Skeletal muscle cell (primary cell): ENCODE results near the gene DCLRE1B.

ENCODE experiments used
- DNase-seq: peaks from one replicate; pipeline ENCODE4 v3.0.0-alpha.2; 2010; ENCODE audit warnings: low read depth
- H3K4me3 ChIP-seq: 2 replicates; pipeline ENCODE4 v1.5.1; 2011; ENCODE audit warnings: low read depth, mild to moderate bottlenecking, control low read depth, low read length, moderate library complexity

Gene DCLRE1B

GRCh38 chr1:113917400-113918082 is 12.4 kb downstream of the DCLRE1B start:
- no peak for DNase-seq
- no peak overlapping the region for H3K4me3 ChIP-seq

- H3K4me3 ChIP-seq: no peak overlapping the region
- DNase-seq: no peak
Measured at GRCh38 chr1:113918243-113918642, 13.1 kb downstream of the DCLRE1B start.

GRCh38 chr1:113922957-113923356 is 17.8 kb downstream of the DCLRE1B start:
- no peak overlapping the region for H3K4me3 ChIP-seq
- no peak for DNase-seq

- DNase-seq: no peak
- H3K4me3 ChIP-seq: no peak overlapping the region
Measured at GRCh38 chr1:113924473-113924872, 19.3 kb downstream of the DCLRE1B start.

GRCh38 chr1:113928187-113928930 is 23.2 kb downstream of the DCLRE1B start:
- no peak for DNase-seq
- H3K4me3 ChIP-seq: peak overlapping the region; percentile 94

GRCh38 chr1:113928941-113929749 is 24.0 kb downstream of the DCLRE1B start, which contains the start of gene HIPK1:
TSS of gene HIPK1 (plus strand) at chr1:113929324.
- peak within 1 kb of the TSS; percentile 94 for H3K4me3 ChIP-seq
- peak; percentile 60 for DNase-seq

GRCh38 chr1:113929750-113930498 is 24.8 kb downstream of the DCLRE1B start:
- peak overlapping the region; percentile 94 for H3K4me3 ChIP-seq
- no peak for DNase-seq

GRCh38 chr1:113930499-113931161 is 25.5 kb downstream of the DCLRE1B start:
- peak overlapping the region; percentile 94 for H3K4me3 ChIP-seq

GRCh38 chr1:113931451-113931851 is 26.3 kb downstream of the DCLRE1B start:
- DNase-seq: no peak
- H3K4me3 ChIP-seq: peak overlapping the region; percentile 94

More at GRCh38 chr1:113930499-113931161, 25.5 kb downstream of the DCLRE1B start:
- DNase-seq: no peak

GRCh38 chr1:113934006-113934405 is 28.9 kb downstream of the DCLRE1B start:
- H3K4me3 ChIP-seq: no peak overlapping the region

GRCh38 chr1:113934511-113935055 is 29.5 kb downstream of the DCLRE1B start:
- no peak overlapping the region for H3K4me3 ChIP-seq
- DNase-seq: no peak

More at GRCh38 chr1:113934006-113934405, 28.9 kb downstream of the DCLRE1B start:
- DNase-seq: no peak

- DNase-seq: no peak
- H3K4me3 ChIP-seq: no peak overlapping the region
Measured at GRCh38 chr1:113935176-113935575, 30.1 kb downstream of the DCLRE1B start.

- H3K4me3 ChIP-seq: no peak overlapping the region
- no peak for DNase-seq
Measured at GRCh38 chr1:113935970-113936369, 30.8 kb downstream of the DCLRE1B start.

- H3K4me3 ChIP-seq: no peak overlapping the region
- no peak for DNase-seq
Measured at GRCh38 chr1:113937146-113937545, 32.0 kb downstream of the DCLRE1B start.

GRCh38 chr1:113938192-113938591 is 33.1 kb downstream of the DCLRE1B start:
- DNase-seq: no peak

GRCh38 chr1:113940365-113941244 is 35.5 kb downstream of the DCLRE1B start:
- no peak overlapping the region for H3K4me3 ChIP-seq

More at GRCh38 chr1:113938192-113938591, 33.1 kb downstream of the DCLRE1B start:
- H3K4me3 ChIP-seq: no peak overlapping the region

GRCh38 chr1:113941245-113941559 is 36.1 kb downstream of the DCLRE1B start:
- DNase-seq: no peak
- H3K4me3 ChIP-seq: no peak overlapping the region

More at GRCh38 chr1:113940365-113941244, 35.5 kb downstream of the DCLRE1B start:
- no peak for DNase-seq

GRCh38 chr1:113942527-113942926 is 37.4 kb downstream of the DCLRE1B start:
- no peak for DNase-seq
- no peak overlapping the region for H3K4me3 ChIP-seq
